HAP-1 (cell line): ENCODE data around the gene SERTAD4.
"Not testable (repeated sequence)": the region's sequence is repeated elsewhere in the genome, so short reads cannot be mapped to it uniquely, and the experiment has no call there.

ENCODE experiments used
- DNase-seq, 2 experiments: peaks; one replicate each; pipeline ENCODE4 v3.0.0-alpha.2; 2016 to 2020; ENCODE audit warnings: low spot score in 2 of 2
- H3K27me3 ChIP-seq: fragments of 250-450 bp; sonication (Bioruptor Pico); 2 replicates; pipeline ENCODE4 v1.5.1; 2020; ENCODE audit warnings: low read depth, mild to moderate bottlenecking, moderate library complexity
- H3K36me3 ChIP-seq: fragments of 250-450 bp; sonication (Bioruptor Pico); replicated peaks from 2 replicates; pipeline ENCODE4 v1.5.1; 2020; ENCODE audit warnings: mild to moderate bottlenecking
- H3K4me1 ChIP-seq: fragments of 250-450 bp; sonication (Bioruptor Pico); 2 replicates; pipeline ENCODE4 v1.5.1; 2020; ENCODE audit warnings: mild to moderate bottlenecking
- H3K4me3 ChIP-seq: fragments of 250-450 bp; sonication (Bioruptor Pico); 2 replicates; pipeline ENCODE4 v1.5.1; 2020; ENCODE audit warnings: mild to moderate bottlenecking, moderate library complexity
- H3K9me3 ChIP-seq: fragments of 250-450 bp; sonication (Bioruptor Pico); 2 replicates; pipeline ENCODE4 v1.5.1; 2020; ENCODE audit warnings: mild to moderate bottlenecking, moderate library complexity
- in situ Hi-C: fragments of 300-500 bp; cut with MboI; formaldehyde crosslinking; loops from 3 replicates; pipeline ENCODE4 v1.14.3; 2020; ENCODE audit warnings: low sequenced_read_pairs, inconsistent platforms, mixed read lengths

The SERTAD4 gene

GRCh38 chr1:210257698-210258529, 25.3 kb downstream of the SERTAD4 start:
- Histone ChIP-seq H3K27me3 (no peaks in the 10 kb centered on the region), H3K36me3 (no peaks in the 10 kb centered on the region), H3K4me3 (no peak overlapping the region), H3K9me3 (no peaks in the 10 kb centered on the region), H3K4me1 (no peaks in the 10 kb centered on the region)
- in situ Hi-C loops = no loop called here
- DNase-seq = no peak

- DNase-seq = no peak
These were observed 27.0 kb downstream of the SERTAD4 start for GRCh38 chr1:210259561-210259960.

GRCh38 chr1:210260096-210260495, 27.5 kb downstream of the SERTAD4 start:
- no peaks in the 10 kb centered on the region for H3K36me3 ChIP-seq
- peaks cover 4% of the 10 kb centered on the region; the same call in 1 of the 2 replicates for H3K27me3 ChIP-seq
- no peaks in the 10 kb centered on the region; the same call in 1 of the 2 replicates for H3K9me3 ChIP-seq
- DNase-seq = no peak
- in situ Hi-C loops = no loop called here
- H3K4me1 ChIP-seq = no peaks in the 10 kb centered on the region; the same call in 1 of the 2 replicates
- no peak overlapping the region for H3K4me3 ChIP-seq

More at GRCh38 chr1:210259561-210259960, 27.0 kb downstream of the SERTAD4 start:
- no peak overlapping the region for H3K4me3 ChIP-seq
- in situ Hi-C loops = no loop called here
- H3K27me3 ChIP-seq = peaks cover 3% of the 10 kb centered on the region; the same call in 1 of the 2 replicates
- no peaks in the 10 kb centered on the region for H3K4me1 ChIP-seq
- H3K36me3 ChIP-seq = no peaks in the 10 kb centered on the region
- H3K9me3 ChIP-seq = no peaks in the 10 kb centered on the region

- H3K36me3 ChIP-seq = no peaks in the 10 kb centered on the region
- no peak for DNase-seq
- in situ Hi-C loops = no loop called here
- no peaks in the 10 kb centered on the region; the same call in 1 of the 2 replicates for H3K9me3 ChIP-seq
- H3K4me3 ChIP-seq = no peak overlapping the region
- no peaks in the 10 kb centered on the region; the same call in 1 of the 2 replicates for H3K4me1 ChIP-seq
- peaks cover 4% of the 10 kb centered on the region; the same call in 1 of the 2 replicates for H3K27me3 ChIP-seq
These were observed 29.7 kb downstream of the SERTAD4 start for GRCh38 chr1:210262167-210262896.

- in situ Hi-C loops = no loop called here
- no peaks in the 10 kb centered on the region; the same call in 1 of the 2 replicates for H3K9me3 ChIP-seq
- H3K4me3 ChIP-seq = no peak overlapping the region
- no peaks in the 10 kb centered on the region; the same call in 1 of the 2 replicates for H3K4me1 ChIP-seq
- DNase-seq = no peak
- peaks cover 4% of the 10 kb centered on the region; the same call in 1 of the 2 replicates for H3K27me3 ChIP-seq
- H3K36me3 ChIP-seq = no peaks in the 10 kb centered on the region
These were observed 30.3 kb downstream of the SERTAD4 start for GRCh38 chr1:210262897-210263272.

- Histone ChIP-seq H3K36me3 (no peaks in the 10 kb centered on the region), H3K4me3 (no peak overlapping the region), H3K9me3 (no peaks in the 10 kb centered on the region; the same call in 1 of the 2 replicates), H3K4me1 (no peaks in the 10 kb centered on the region; the same call in 1 of the 2 replicates), H3K27me3 (peaks cover 4% of the 10 kb centered on the region; the same call in 1 of the 2 replicates)
- no peak for DNase-seq
- in situ Hi-C loops = no loop called here
These were observed 31.4 kb downstream of the SERTAD4 start for GRCh38 chr1:210263963-210264362.

- peaks cover 4% of the 10 kb centered on the region; the same call in 1 of the 2 replicates for H3K27me3 ChIP-seq
- no peaks in the 10 kb centered on the region; the same call in 1 of the 2 replicates for H3K4me1 ChIP-seq
- H3K36me3 ChIP-seq = no peaks in the 10 kb centered on the region
- H3K4me3 ChIP-seq = no peak overlapping the region
- in situ Hi-C loops = no loop called here
- DNase-seq = no peak
- no peaks in the 10 kb centered on the region; the same call in 1 of the 2 replicates for H3K9me3 ChIP-seq
These were observed 32.1 kb downstream of the SERTAD4 start for GRCh38 chr1:210264496-210265380.

- H3K4me1 ChIP-seq, H3K9me3 ChIP-seq, H3K4me3 ChIP-seq, H3K36me3 ChIP-seq, DNase-seq, in situ Hi-C loops, H3K27me3 ChIP-seq: not testable (repeated sequence)
These were observed 32.9 kb downstream of the SERTAD4 start for GRCh38 chr1:210265392-210265955.

GRCh38 chr1:210269981-210270380, 37.4 kb downstream of the SERTAD4 start:
- DNase-seq = no peak
- Histone ChIP-seq H3K36me3 (no peaks in the 10 kb centered on the region), H3K9me3 (no peaks in the 10 kb centered on the region), H3K27me3 (no peaks in the 10 kb centered on the region; the same call in 1 of the 2 replicates), H3K4me1 (peaks cover 8% of the 10 kb centered on the region), H3K4me3 (no peak overlapping the region)
- in situ Hi-C loops = no loop called here

- Histone ChIP-seq H3K9me3 (no peaks in the 10 kb centered on the region), H3K36me3 (no peaks in the 10 kb centered on the region), H3K4me3 (no peak overlapping the region), H3K4me1 (peaks cover 8% of the 10 kb centered on the region), H3K27me3 (no peaks in the 10 kb centered on the region)
- DNase-seq = peak in 1 of 2 experiments; percentile 32
- in situ Hi-C loops = no loop called here
These were observed 40.1 kb downstream of the SERTAD4 start for GRCh38 chr1:210272666-210273065.

- peaks cover 17% of the 10 kb centered on the region for H3K9me3 ChIP-seq
- no peaks in the 10 kb centered on the region for H3K27me3 ChIP-seq
- peaks cover 5% of the 10 kb centered on the region for H3K4me1 ChIP-seq
- in situ Hi-C loops = no loop called here
- no peak overlapping the region for H3K4me3 ChIP-seq
- no peaks in the 10 kb centered on the region for H3K36me3 ChIP-seq
- DNase-seq = no peak
These were observed 47.6 kb downstream of the SERTAD4 start for GRCh38 chr1:210280221-210280620.

- no peak for DNase-seq
- H3K9me3 ChIP-seq = no peaks in the 10 kb centered on the region
- peaks cover 20% of the 10 kb centered on the region for H3K4me1 ChIP-seq
- H3K36me3 ChIP-seq = no peaks in the 10 kb centered on the region
- no peak overlapping the region for H3K4me3 ChIP-seq
- in situ Hi-C loops = no loop called here
- peaks cover 3% of the 10 kb centered on the region for H3K27me3 ChIP-seq
These were observed 55.5 kb downstream of the SERTAD4 start for GRCh38 chr1:210288116-210288515.

- no peaks in the 10 kb centered on the region for H3K36me3 ChIP-seq
- H3K9me3 ChIP-seq = no peaks in the 10 kb centered on the region
- no peak for DNase-seq
- no peak overlapping the region for H3K4me3 ChIP-seq
- in situ Hi-C loops = no loop called here
- peaks cover 3% of the 10 kb centered on the region for H3K27me3 ChIP-seq
- H3K4me1 ChIP-seq = peaks cover 20% of the 10 kb centered on the region
These were observed 56.7 kb downstream of the SERTAD4 start for GRCh38 chr1:210289248-210289647.
